Spleen (tissue), 7 donors: ENCODE results near the gene AHNAK.

Source experiments
- POLR2A ChIP-seq, 3 donors: fragments of 450-650 bp; IDR thresholded peaks; one replicate each; pipeline ENCODE4 v1.5.1; 2017; ENCODE audit warnings: antibody characterized with exemption in 3 of 3, mild to moderate bottlenecking in 1 of 3
- TF ChIP-seq, protein P1 (sequence below), 11 experiments: fragments of 200-600 bp in 7 of 11; fragments of 450-650 bp in 4 of 11; sonication (generic) in 4 of 11; IDR thresholded peaks in 8 of 11; conservative IDR thresholded peaks in 3 of 11; 1 replicate in 7 of 11; 2 replicates in 4 of 11; pipeline versions ENCODE4 v1.4.0 to v1.8.0; 2016 to 2021; ENCODE audit warnings: antibody characterized with exemption in 11 of 11, inconsistent platforms in 4 of 11, mild to moderate bottlenecking in 1 of 11
- donor health status: DM: no; HTN: no; CAD: no; lungs with moderate emphysema.
- donor health status: DM: no; HTN: no; CAD: no.
- donor health status: DM: no; HTN: no; CAD: no.

DNA sequence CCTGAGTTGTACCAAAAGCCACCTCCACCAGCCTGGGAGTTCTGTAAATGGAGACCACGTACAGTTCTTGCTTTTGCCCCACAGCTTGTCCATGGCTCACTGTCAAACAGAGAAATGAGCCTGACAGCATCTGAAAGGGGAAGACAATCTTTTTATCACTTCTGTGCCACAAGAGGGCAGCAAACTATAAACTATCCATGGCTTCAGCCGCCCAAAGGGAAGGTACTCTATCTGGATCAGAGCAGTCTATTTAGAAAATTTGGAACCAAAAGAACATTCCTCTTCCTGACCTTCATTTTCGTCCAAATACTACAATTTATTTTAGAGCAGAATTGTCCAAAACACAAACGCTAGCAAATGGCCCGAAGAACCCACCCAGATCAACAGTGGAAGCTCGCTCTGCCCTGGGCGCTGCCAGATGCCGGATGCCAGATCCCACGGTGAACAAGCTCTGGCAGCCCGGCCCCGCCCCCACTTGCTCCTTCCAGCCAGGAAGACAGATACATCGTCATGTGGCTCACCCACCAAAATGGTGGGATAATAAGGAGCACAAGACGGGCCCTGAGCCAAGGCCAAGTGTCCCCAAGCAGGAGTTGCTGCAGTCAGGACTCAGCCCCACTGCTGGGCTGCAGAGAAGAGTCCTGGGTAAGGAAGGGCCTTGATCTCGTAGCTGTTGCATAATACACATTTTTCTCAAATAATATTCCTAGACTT is 151.6 kb downstream of the AHNAK start:
- no peak for TF ChIP-seq POLR2A (IDR thresholded peaks at IDR 0.05)
- TF ChIP-seq, protein P1, sequence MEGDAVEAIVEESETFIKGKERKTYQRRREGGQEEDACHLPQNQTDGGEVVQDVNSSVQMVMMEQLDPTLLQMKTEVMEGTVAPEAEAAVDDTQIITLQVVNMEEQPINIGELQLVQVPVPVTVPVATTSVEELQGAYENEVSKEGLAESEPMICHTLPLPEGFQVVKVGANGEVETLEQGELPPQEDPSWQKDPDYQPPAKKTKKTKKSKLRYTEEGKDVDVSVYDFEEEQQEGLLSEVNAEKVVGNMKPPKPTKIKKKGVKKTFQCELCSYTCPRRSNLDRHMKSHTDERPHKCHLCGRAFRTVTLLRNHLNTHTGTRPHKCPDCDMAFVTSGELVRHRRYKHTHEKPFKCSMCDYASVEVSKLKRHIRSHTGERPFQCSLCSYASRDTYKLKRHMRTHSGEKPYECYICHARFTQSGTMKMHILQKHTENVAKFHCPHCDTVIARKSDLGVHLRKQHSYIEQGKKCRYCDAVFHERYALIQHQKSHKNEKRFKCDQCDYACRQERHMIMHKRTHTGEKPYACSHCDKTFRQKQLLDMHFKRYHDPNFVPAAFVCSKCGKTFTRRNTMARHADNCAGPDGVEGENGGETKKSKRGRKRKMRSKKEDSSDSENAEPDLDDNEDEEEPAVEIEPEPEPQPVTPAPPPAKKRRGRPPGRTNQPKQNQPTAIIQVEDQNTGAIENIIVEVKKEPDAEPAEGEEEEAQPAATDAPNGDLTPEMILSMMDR (IDR thresholded peaks at IDR 0.05 in 8 of 11, conservative IDR thresholded peaks at IDR 0.05 in 3 of 11): peak; percentile 53 to 83 (median 74)
